Ascending aorta (tissue), 2 donors: ENCODE results near the gene KANK3. TPM values are rescaled to one million over a fixed set of nuclear protein-coding genes. Genes with fewer than 3 reads are reported as not detected.
A peak's percentile ranks its signal among the peaks of the same experiment; 100 is the strongest.

ENCODE experiments used
- DNase-seq, 2 donors: peaks; one replicate each; pipeline ENCODE4 v3.0.0-alpha.2; 2019; ENCODE audit warnings: low spot score in 2 of 2
- H3K27ac ChIP-seq, 2 donors: fragments of 200-600 bp; sonication (generic); one replicate each; pipeline ENCODE4 v1.5.1; 2016 to 2017; ENCODE audit warnings: mild to moderate bottlenecking in 1 of 2
- H3K27me3 ChIP-seq: fragments of 200-600 bp; sonication (generic); one replicate; pipeline ENCODE4 v1.5.1; 2017
- H3K36me3 ChIP-seq, 2 donors: fragments of 200-600 bp; sonication (generic); one replicate each; pipeline ENCODE4 v1.5.1; 2016
- H3K4me1 ChIP-seq, 2 donors: fragments of 200-600 bp; sonication (generic); one replicate each; pipeline ENCODE4 v1.5.1; 2016 to 2017; ENCODE audit warnings: mild to moderate bottlenecking in 1 of 2
- H3K4me3 ChIP-seq, 2 donors: fragments of 200-600 bp; sonication (generic); one replicate each; pipeline ENCODE4 v1.5.1; 2016 to 2017; ENCODE audit warnings: mild to moderate bottlenecking in 1 of 2
- H3K9me3 ChIP-seq, 2 donors: fragments of 200-600 bp; sonication (generic); one replicate each; pipeline ENCODE4 v1.5.1; 2016
- intact Hi-C: fragments of 100-400 bp; cut with DNase I; formaldehyde crosslinking; loops from one replicate; pipeline ENCODE4 v1.15.1; 2023
- total RNA-seq: library from RNA; depleted of rRNA; stranded (reverse); fragments of >200 nt; gene quantifications from one replicate; pipeline ENCODE4 v1.1.0, GENCODE V29; 2016
- TF ChIP-seq, protein P1 (sequence below), 3 experiments: fragments of 200-600 bp in 2 of 3; fragments of 450-650 bp in 1 of 3; sonication (generic) in 2 of 3; IDR thresholded peaks; one replicate each; pipeline ENCODE4 v1.5.1; 2016 to 2019; ENCODE audit warnings: antibody characterized with exemption in 3 of 3, mild to moderate bottlenecking in 1 of 3, moderate library complexity in 1 of 3

Gene KANK3
- total RNA-seq, 1 donor from 2014 or later, result 47.4 TPM

- H3K36me3 ChIP-seq, result peaks cover 35 to 61% of the 10 kb centered on the region in 2 donors
- intact Hi-C loops, result no loop called here
- H3K9me3 ChIP-seq, result no peaks in the 10 kb centered on the region
Observed at GRCh38 chr19:8311461-8312260, 31.4 kb downstream of the KANK3 start.

DNA sequence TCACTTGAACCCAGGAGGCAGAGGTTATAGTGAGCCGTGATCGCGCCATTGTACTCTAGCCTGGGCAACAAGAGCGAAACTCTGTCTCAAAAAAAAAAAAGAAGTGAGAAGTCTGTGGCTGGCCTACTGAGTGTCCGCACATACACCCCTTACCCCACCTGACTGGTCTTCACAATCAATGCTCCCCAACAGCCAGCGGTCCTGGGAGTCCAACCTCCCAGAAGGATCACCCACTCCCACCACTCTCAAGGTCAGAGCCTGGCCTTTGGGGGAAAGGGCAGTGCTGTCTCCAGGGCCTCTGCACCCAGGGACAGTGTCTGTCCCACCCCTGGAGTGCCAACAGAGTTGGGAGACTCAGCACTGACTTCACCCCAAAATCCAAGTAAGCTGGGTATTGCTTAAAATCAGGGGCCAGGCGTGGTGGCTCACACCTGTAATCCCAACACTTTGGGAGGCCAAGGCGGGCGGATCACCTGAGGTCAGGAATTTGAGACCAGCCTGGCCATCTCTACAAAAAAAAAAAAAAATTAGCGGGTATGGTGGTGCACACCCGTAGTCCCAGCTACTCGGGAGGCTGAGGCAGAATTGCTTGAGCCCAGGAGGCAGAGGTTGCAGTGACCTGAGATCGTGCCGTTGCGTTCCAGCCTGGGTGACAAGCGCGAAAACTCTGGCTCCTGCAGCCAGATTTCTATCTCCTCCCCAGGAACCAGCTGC is 32.6 kb downstream of the KANK3 start:
- DNase-seq, result peak in 1 of 2 donors; percentile 42
- intact Hi-C loops, result no loop called here
- H3K9me3 ChIP-seq, result no peaks in the 10 kb centered on the region
- no peak overlapping the region for H3K27ac ChIP-seq
- TF ChIP-seq, protein P1, sequence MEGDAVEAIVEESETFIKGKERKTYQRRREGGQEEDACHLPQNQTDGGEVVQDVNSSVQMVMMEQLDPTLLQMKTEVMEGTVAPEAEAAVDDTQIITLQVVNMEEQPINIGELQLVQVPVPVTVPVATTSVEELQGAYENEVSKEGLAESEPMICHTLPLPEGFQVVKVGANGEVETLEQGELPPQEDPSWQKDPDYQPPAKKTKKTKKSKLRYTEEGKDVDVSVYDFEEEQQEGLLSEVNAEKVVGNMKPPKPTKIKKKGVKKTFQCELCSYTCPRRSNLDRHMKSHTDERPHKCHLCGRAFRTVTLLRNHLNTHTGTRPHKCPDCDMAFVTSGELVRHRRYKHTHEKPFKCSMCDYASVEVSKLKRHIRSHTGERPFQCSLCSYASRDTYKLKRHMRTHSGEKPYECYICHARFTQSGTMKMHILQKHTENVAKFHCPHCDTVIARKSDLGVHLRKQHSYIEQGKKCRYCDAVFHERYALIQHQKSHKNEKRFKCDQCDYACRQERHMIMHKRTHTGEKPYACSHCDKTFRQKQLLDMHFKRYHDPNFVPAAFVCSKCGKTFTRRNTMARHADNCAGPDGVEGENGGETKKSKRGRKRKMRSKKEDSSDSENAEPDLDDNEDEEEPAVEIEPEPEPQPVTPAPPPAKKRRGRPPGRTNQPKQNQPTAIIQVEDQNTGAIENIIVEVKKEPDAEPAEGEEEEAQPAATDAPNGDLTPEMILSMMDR (IDR thresholded peaks at IDR 0.05), result no peak
- peaks cover 4 to 11% of the 10 kb centered on the region in 2 donors for H3K4me1 ChIP-seq
- no peak overlapping the region for H3K4me3 ChIP-seq
- H3K36me3 ChIP-seq, result peaks cover 35 to 51% of the 10 kb centered on the region in 2 donors
- H3K27me3 ChIP-seq, result no peaks in the 10 kb centered on the region

More at GRCh38 chr19:8311461-8312260, 31.4 kb downstream of the KANK3 start:
- Histone ChIP-seq H3K4me3 (no peak overlapping the region), H3K27me3 (no peaks in the 10 kb centered on the region), H3K4me1 (peaks cover 4 to 11% of the 10 kb centered on the region in 2 donors), H3K27ac (no peak overlapping the region)
- TF ChIP-seq, protein P1 (IDR thresholded peaks at IDR 0.05), result no peak
- peak in 1 of 2 donors; percentile 55 for DNase-seq

DNA sequence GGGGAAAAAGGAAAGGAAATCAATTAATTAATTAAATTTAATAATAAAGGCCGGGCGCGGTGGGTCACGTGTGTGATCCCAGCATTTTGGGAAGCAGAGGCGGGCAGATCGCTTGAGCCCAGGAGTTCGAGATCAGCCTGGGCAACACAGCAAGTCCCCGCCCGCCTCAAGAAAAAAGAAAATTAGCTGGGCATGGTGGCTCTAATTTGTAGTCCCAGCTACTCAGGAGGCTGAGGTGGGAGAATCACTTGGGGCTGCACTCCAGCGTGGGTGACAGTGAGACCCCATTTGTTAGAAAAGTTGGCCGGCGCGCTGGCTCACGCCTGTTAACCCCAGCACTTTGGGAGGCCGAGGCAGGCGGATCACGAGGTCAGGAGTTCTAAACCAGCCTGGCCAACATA is 34.2 kb downstream of the KANK3 start:
- peaks cover 23 to 35% of the 10 kb centered on the region in 2 donors for H3K36me3 ChIP-seq
- H3K9me3 ChIP-seq, result no peaks in the 10 kb centered on the region
- H3K27me3 ChIP-seq, result no peaks in the 10 kb centered on the region
- DNase-seq, result peak in 1 of 2 donors; percentile 59
- peak overlapping the region; percentile 58 to 72 for H3K4me3 ChIP-seq
- TF ChIP-seq, protein P1 (IDR thresholded peaks at IDR 0.05), result no peak
- intact Hi-C loops, result loop anchor here (1.0 to 5.0 kb wide), 2 partner anchors 12 to 682 kb away; partner anchors contain the start of genes NDUFA7, PET100, RPS28 and XAB2
- H3K27ac ChIP-seq, result no peak overlapping the region
- H3K4me1 ChIP-seq, result peaks cover 4 to 11% of the 10 kb centered on the region in 2 donors

- peak within 1 kb of the TSS; percentile 50 to 59 for H3K27ac ChIP-seq
- H3K27me3 ChIP-seq, result no peaks in the 10 kb centered on the region
- peak; percentile 33 to 94 for DNase-seq
- H3K4me1 ChIP-seq, result peaks cover 4 to 11% of the 10 kb centered on the region in 2 donors
- peaks cover 23 to 28% of the 10 kb centered on the region in 2 donors for H3K36me3 ChIP-seq
- intact Hi-C loops, result loop anchor here (1.0 to 5.0 kb wide), 2 partner anchors 13 to 681 kb away; partner anchors contain the start of genes NDUFA7, PET100, RPS28 and XAB2
- TF ChIP-seq, protein P1 (IDR thresholded peaks at IDR 0.05), result no peak
- peak within 1 kb of the TSS; percentile 58 to 72 for H3K4me3 ChIP-seq
- no peaks in the 10 kb centered on the region for H3K9me3 ChIP-seq
Observed at GRCh38 chr19:8307965-8308866, 34.8 kb downstream of the KANK3 start, which contains the start of gene CD320. TSS of gene CD320 (minus strand) at chr19:8308358. CDS start at chr19:8308290, 68 bp downstream.
